Ectodermal cell (in vitro differentiated cells): ENCODE measurements around the gene FCHSD2.
A peak's percentile ranks its signal among the peaks of the same experiment; 100 is the strongest.

Source experiments
- H3K27ac ChIP-seq: 2 replicates; pipeline ENCODE4 v1.7.0; 2013; ENCODE audit warnings: mild to moderate bottlenecking, low read depth, low read length; ENCODE audit not compliant: insufficient read depth, poor library complexity, severe bottlenecking
- H3K27me3 ChIP-seq: 2 replicates; pipeline ENCODE4 v1.7.0; 2013; ENCODE audit warnings: mild to moderate bottlenecking, low read length; ENCODE audit not compliant: insufficient read depth, control insufficient read depth, poor library complexity, severe bottlenecking
- H3K36me3 ChIP-seq: one replicate; pipeline ENCODE4 v1.7.0; 2013; ENCODE audit warnings: low read length; ENCODE audit not compliant: control insufficient read depth, insufficient read depth
- H3K4me1 ChIP-seq: one replicate; pipeline ENCODE4 v1.7.0; 2013; ENCODE audit warnings: low read length; ENCODE audit not compliant: control insufficient read depth, insufficient read depth
- H3K4me3 ChIP-seq: 2 replicates; pipeline ENCODE4 v1.7.0; 2013; ENCODE audit warnings: low read depth, low read length, control low read depth; ENCODE audit not compliant: insufficient read depth
- H3K9me3 ChIP-seq: 2 replicates; pipeline ENCODE4 v1.7.0; 2013; ENCODE audit warnings: mild to moderate bottlenecking, low read length, moderate library complexity; ENCODE audit not compliant: control insufficient read depth
- WGBS, 2 experiments: methylation state at CpG; one replicate each; pipeline ENCODE4 v1.1.7; 2013; ENCODE audit warnings: missing lambda C conversion rate in 2 of 2; 5-methylcytosine and 5-hydroxymethylcytosine counted together

FCHSD2 gene

DNA sequence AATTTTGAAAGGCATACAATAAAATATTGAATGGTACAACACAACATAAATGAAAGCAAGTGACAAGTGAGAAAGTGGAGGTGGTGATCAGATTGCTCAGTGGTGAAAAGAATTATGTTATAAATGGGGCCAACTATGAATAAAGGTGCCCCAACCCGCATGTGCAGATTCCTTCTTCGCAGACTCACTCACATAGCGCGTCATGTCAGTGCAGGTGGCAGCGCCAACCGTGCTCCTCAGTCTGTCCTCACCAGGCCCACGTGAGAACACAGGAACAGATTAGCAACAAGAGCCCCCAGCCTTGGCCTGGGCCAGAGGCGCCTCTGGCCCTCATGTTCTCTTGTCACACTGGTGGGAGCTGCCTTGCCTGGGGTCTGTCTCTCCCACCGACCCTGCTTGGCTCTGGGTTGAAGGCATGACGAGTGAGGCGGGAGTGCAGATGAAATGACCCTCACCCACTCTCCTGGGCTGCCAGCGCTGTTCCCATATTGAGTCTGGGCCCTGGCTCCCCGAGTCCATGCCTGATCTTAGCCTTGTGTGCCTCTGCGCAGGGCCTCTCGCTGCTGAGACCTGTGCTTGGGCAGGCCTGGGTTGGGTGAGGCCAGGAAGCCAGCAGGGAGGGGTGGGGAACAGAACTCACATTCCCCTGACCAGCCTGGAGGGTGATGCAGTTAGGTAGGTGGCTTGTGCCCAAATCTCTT lies 321.5 kb downstream of the FCHSD2 start:
- H3K27me3 ChIP-seq, result no peaks in the 10 kb centered on the region
- no peak overlapping the region for H3K4me3 ChIP-seq
- H3K27ac ChIP-seq, result no peak overlapping the region
- H3K9me3 ChIP-seq, result no peaks in the 10 kb centered on the region
- 95 to 96% methylated on average over 15 of the region's 15 CpGs for WGBS, 2 experiments
- H3K4me1 ChIP-seq, result peaks cover 5% of the 10 kb centered on the region
- H3K36me3 ChIP-seq, result peaks cover 11% of the 10 kb centered on the region

DNA sequence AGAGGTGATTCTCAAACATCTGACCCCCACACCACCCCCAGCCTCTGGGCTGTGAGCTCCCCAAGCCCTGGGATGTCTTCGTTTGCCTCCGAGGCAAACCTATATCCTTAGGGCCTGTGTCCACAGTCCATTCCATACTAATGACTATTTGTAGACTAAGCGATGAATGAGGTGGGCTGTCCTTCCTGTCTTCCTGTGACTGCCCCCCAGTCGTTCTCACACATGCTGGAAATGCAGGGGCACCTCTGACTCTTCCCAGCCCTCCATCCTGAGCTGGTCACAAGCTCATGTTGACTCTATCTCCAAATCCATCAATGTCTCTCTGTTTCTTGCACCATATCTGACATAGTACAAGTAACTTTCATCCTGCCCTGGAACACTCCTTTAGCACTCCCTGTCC lies 323.1 kb downstream of the FCHSD2 start:
- Histone ChIP-seq H3K4me1 (peaks cover 5% of the 10 kb centered on the region), H3K36me3 (peaks cover 11% of the 10 kb centered on the region), H3K27me3 (no peaks in the 10 kb centered on the region), H3K4me3 (no peak overlapping the region), H3K27ac (no peak overlapping the region), H3K9me3 (no peaks in the 10 kb centered on the region)
- WGBS, 2 experiments, result 86 to 90% methylated on average over 4 of the region's 4 CpGs

- peaks cover 9% of the 10 kb centered on the region for H3K4me1 ChIP-seq
- 94 to 95% methylated on average over 4 of the region's 4 CpGs for WGBS, 2 experiments
- no peaks in the 10 kb centered on the region for H3K27me3 ChIP-seq
- peaks cover 11% of the 10 kb centered on the region for H3K36me3 ChIP-seq
- H3K9me3 ChIP-seq, result no peaks in the 10 kb centered on the region
- no peak overlapping the region for H3K27ac ChIP-seq
- no peak overlapping the region for H3K4me3 ChIP-seq
Measured at GRCh38 chr11:72817966-72818365, 324.2 kb downstream of the FCHSD2 start.

DNA sequence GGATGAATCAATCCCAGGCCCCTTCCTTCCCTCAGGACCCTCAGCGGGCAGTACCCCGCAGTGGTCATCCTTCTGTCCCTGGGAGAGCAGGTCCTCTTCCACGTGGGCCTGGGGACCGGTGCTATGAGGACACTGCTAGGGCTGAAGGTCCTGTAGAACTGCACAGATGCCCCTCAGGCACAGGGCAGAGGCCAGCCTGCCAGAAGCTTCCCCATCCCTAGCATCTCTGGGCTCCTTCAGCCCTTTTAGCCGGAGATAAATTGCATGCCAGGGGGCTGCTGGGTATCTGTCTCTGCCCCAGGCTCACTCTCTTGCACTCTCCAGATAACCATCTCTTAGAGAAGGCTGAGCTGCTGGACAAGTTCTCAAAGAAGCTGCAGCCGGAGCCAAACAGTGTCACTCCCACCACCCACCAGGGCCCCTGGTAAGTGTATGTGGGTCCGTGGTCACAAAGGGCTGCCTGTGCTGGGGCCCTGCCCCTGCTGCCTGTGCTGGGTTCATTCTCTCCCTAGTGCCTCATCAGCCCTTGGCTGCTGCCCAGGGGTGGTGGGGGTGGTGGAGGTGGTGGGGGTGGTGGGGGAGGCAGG lies 325.6 kb downstream of the FCHSD2 start:
- no peak overlapping the region for H3K27ac ChIP-seq
- H3K4me3 ChIP-seq, result no peak overlapping the region
- WGBS, 2 experiments, result 89 to 91% methylated on average over 7 of the region's 7 CpGs
- H3K4me1 ChIP-seq, result peaks cover 14% of the 10 kb centered on the region
- H3K36me3 ChIP-seq, result peaks cover 11% of the 10 kb centered on the region
- no peaks in the 10 kb centered on the region for H3K9me3 ChIP-seq
- no peaks in the 10 kb centered on the region for H3K27me3 ChIP-seq

DNA sequence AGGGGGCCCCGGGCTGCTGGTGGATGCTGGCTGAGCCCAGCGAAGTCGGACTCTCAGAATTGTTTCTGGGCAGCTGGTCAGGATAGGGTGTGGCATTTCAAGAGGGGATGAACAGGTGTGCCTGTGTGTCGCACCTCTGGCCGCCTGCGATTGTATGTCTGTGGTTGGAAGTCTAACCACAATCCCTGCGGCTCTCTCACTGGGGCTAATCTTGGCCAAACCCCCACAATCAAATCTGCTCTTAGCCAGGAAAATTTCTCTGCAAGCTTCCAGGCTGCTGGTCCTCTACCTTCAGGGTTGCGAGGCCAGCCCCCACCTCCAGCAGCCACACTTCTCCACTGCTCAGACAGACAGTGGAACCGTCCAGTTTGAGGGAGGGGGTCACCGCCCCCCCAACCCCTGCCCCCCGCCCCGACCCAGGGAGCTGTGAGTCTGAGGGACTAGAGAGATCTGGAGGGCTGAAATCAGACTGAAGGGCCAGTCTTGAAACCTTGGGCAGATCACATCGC lies 327.0 kb downstream of the FCHSD2 start:
- Histone ChIP-seq H3K36me3 (peaks cover 11% of the 10 kb centered on the region), H3K9me3 (no peaks in the 10 kb centered on the region), H3K4me3 (peak overlapping the region; percentile 70), H3K27me3 (no peaks in the 10 kb centered on the region), H3K27ac (no peak overlapping the region), H3K4me1 (peaks cover 10% of the 10 kb centered on the region)
- 48 to 49% methylated on average over 13 of the region's 13 CpGs for WGBS, 2 experiments

DNA sequence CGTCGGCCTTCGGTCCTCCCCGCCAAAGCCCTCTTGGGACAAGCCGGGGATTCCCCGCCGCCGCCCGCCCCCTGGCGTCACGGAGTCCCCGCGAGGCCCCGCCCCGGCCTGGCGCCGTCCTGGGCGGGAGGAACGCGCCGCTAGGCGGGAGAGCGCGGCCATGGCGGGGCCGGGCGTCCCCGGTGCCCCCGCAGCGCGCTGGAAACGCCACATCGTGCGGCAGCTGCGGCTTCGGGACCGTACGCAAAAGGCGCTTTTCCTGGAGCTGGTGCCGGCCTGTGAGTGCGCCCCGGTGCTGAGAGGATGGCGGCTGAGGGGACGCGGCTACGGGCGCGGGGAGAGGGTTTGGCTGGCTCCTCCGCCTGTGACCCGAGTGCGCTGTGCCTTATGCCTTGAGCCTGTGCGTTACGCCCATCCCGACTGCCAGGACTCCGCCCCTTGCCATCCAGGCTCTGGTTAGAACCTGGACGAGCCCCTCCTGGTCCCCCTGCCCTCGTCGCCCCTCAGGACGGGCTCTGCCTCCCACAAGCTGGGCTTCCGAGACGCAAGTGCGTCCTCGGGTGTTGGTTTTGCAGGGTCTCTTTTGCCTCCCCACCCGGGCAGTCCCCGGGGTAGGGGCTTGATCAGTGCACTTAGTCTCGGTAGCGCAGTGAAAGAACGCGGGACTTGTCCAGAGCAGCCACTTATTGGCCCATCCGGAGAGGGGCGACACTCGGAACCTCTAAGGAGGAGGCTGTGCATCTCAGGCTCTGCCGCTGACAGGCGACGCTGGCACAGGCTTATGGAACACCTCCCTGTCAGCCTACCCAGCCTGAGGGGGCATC lies 327.6 kb downstream of the FCHSD2 start, which contains the start of gene ATG16L2:
Gene ATG16L2 (plus strand): TSS at position 126 of the 824 bp plus-strand sequence. CDS start 35 bp downstream, at position 161.
- peaks cover 9% of the 10 kb centered on the region for H3K36me3 ChIP-seq
- H3K4me1 ChIP-seq, result peaks cover 10% of the 10 kb centered on the region
- H3K27me3 ChIP-seq, result no peaks in the 10 kb centered on the region
- H3K27ac ChIP-seq, result peak within 1 kb of the TSS; percentile 89
- no peaks in the 10 kb centered on the region for H3K9me3 ChIP-seq
- peak within 1 kb of the TSS; percentile 70 for H3K4me3 ChIP-seq
- WGBS, 2 experiments, result 0% methylated on average over 75 of the region's 75 CpGs

GRCh38 chr11:72813740-72814285 lies 328.3 kb downstream of the FCHSD2 start:
- H3K27ac ChIP-seq, result peak overlapping the region; percentile 89
- peak overlapping the region; percentile 70 for H3K4me3 ChIP-seq
- peaks cover 10% of the 10 kb centered on the region for H3K4me1 ChIP-seq
- H3K9me3 ChIP-seq, result no peaks in the 10 kb centered on the region
- peaks cover 5% of the 10 kb centered on the region for H3K36me3 ChIP-seq
- H3K27me3 ChIP-seq, result no peaks in the 10 kb centered on the region
- 2% methylated on average over 47 of the region's 47 CpGs for WGBS, 2 experiments

DNA sequence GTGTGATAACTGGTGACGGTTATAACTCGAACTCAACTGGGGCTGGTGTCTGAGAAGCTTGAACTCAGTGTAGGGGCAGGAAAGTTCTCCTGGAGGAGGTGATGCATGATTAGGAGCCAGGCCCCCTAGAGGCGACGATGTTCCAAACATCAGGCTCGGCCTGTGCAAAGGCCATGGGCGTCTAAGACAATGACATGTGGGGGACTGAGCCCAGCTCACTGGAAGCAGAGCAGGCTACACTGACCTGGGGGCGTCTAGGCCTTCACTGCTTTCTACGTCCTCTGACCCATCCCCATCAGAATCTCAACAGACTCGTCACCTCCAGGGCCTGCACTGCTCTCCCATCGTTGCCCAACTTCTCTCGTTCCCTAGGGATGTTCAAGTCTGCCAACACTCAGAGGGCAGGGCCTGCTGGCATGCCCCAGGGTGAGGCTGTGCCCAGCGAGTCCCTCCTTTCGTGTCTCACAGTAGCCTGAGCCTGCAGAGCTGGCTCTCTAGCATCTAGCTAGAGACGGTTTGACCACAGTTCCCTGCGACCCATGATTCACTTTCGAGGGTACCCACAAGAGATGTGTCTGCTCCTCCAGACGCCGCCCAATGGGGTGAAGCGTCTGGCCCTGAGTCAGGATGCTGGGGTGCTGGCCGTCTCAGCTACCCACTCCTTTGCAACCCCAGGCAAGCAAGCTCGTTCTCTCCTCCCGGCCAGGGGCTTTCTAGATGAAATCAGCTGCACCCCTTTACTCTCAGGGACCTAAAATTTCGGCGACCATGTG lies 329.0 kb downstream of the FCHSD2 start:
- Histone ChIP-seq H3K27ac (no peak overlapping the region), H3K4me1 (peaks cover 10% of the 10 kb centered on the region), H3K27me3 (no peaks in the 10 kb centered on the region), H3K9me3 (no peaks in the 10 kb centered on the region), H3K4me3 (peak overlapping the region; percentile 70), H3K36me3 (peaks cover 3% of the 10 kb centered on the region)
- 58 to 62% methylated on average over 24 of the region's 24 CpGs for WGBS, 2 experiments

- no peak overlapping the region for H3K4me3 ChIP-seq
- no peaks in the 10 kb centered on the region for H3K36me3 ChIP-seq
- no peaks in the 10 kb centered on the region for H3K9me3 ChIP-seq
- H3K4me1 ChIP-seq, result peaks cover 10% of the 10 kb centered on the region
- no peak overlapping the region for H3K27ac ChIP-seq
- H3K27me3 ChIP-seq, result no peaks in the 10 kb centered on the region
- 87 to 90% methylated on average over 4 of the region's 4 CpGs for WGBS, 2 experiments
Measured at GRCh38 chr11:72812604-72812966, 329.5 kb downstream of the FCHSD2 start.
